Neuronal stem cell (in vitro differentiated cells): ENCODE data around the gene HGFAC.

Source experiments
- DNase-seq: peaks from one replicate; pipeline ENCODE4 v3.0.0-alpha.2; 2013; ENCODE audit warnings: low spot score
- H2AFZ ChIP-seq: one replicate; pipeline ENCODE4 v1.6.1; 2013; ENCODE audit warnings: mild to moderate bottlenecking, low read length, inconsistent platforms
- H2AK5ac ChIP-seq: 2 replicates; pipeline ENCODE4 v1.6.1; 2013; ENCODE audit warnings: low read depth, mild to moderate bottlenecking, inconsistent platforms, low read length, moderate library complexity, mixed read lengths
- H2BK120ac ChIP-seq: 2 replicates; pipeline ENCODE4 v1.6.1; 2013; ENCODE audit warnings: low read depth, mild to moderate bottlenecking, inconsistent platforms, low read length, moderate library complexity, mixed read lengths
- H2BK12ac ChIP-seq: one replicate; pipeline ENCODE4 v1.6.1; 2013; ENCODE audit warnings: low read length, inconsistent platforms
- H2BK15ac ChIP-seq: 2 replicates; pipeline ENCODE4 v1.6.1; 2013; ENCODE audit warnings: mild to moderate bottlenecking, low read length, inconsistent platforms, mixed read lengths
- H2BK5ac ChIP-seq: one replicate; pipeline ENCODE4 v1.6.1; 2013; ENCODE audit warnings: inconsistent platforms, mild to moderate bottlenecking, low read length, moderate library complexity
- H3K14ac ChIP-seq: one replicate; pipeline ENCODE4 v1.6.1; 2013; ENCODE audit warnings: low read length, inconsistent platforms
- H3K18ac ChIP-seq: 2 replicates; pipeline ENCODE4 v1.6.1; 2013; ENCODE audit warnings: low read length, inconsistent platforms
- H3K23ac ChIP-seq: 2 replicates; pipeline ENCODE4 v1.6.1; 2013; ENCODE audit warnings: low read depth, mild to moderate bottlenecking, mixed read lengths, low read length, inconsistent platforms; ENCODE audit not compliant: poor library complexity
- H3K27ac ChIP-seq: replicated peaks from 3 replicates; pipeline ENCODE4 v1.5.1; 2013; ENCODE audit warnings: low read length, inconsistent platforms
- H3K27me3 ChIP-seq, 3 experiments: 2 replicates each; pipeline ENCODE4 v1.6.1; 2013; ENCODE audit warnings: low read length in 3 of 3, mild to moderate bottlenecking in 2 of 3, inconsistent platforms in 1 of 3, low read depth in 1 of 3, mixed read lengths in 1 of 3, moderate library complexity in 1 of 3; ENCODE audit not compliant: control insufficient read depth in 3 of 3, insufficient read depth in 3 of 3
- H3K36me3 ChIP-seq, 2 donors: replicated peaks in 1 of 2; 2 replicates each; pipeline ENCODE4 v1.6.1; 2013; ENCODE audit warnings: low read length in 2 of 2; ENCODE audit not compliant: control insufficient read depth in 2 of 2, insufficient read depth in 2 of 2
- H3K4ac ChIP-seq: 2 replicates; pipeline ENCODE4 v1.6.1; 2013; ENCODE audit warnings: inconsistent platforms, mild to moderate bottlenecking, low read length, moderate library complexity
- H3K4me1 ChIP-seq, 2 donors: 1 replicate in 1 of 2; 2 replicates in 1 of 2; pipeline ENCODE4 v1.6.1; 2013; ENCODE audit warnings: low read length in 2 of 2, low read depth in 1 of 2; ENCODE audit not compliant: control insufficient read depth in 2 of 2, insufficient read depth in 1 of 2
- H3K4me2 ChIP-seq: one replicate; pipeline ENCODE4 v1.6.1; 2013; ENCODE audit warnings: mild to moderate bottlenecking, low read length, inconsistent platforms; ENCODE audit not compliant: insufficient read depth, poor library complexity, severe bottlenecking
- H3K4me3 ChIP-seq, 2 donors: 2 replicates each; pipeline ENCODE4 v1.5.1; 2013; ENCODE audit warnings: low read length in 2 of 2, mild to moderate bottlenecking in 2 of 2, inconsistent platforms in 1 of 2, moderate library complexity in 1 of 2
- H3K79me1 ChIP-seq: one replicate; pipeline ENCODE4 v1.6.1; 2013; ENCODE audit warnings: low read depth, mild to moderate bottlenecking, inconsistent platforms, low read length, moderate library complexity
- H3K9ac ChIP-seq: one replicate; pipeline ENCODE4 v1.6.1; 2013; ENCODE audit warnings: mild to moderate bottlenecking, low read depth, low read length, inconsistent platforms; ENCODE audit not compliant: poor library complexity
- H3K9me3 ChIP-seq, 2 donors: replicated peaks in 1 of 2; 2 replicates each; pipeline versions ENCODE3 to v1.6.1; 2013; ENCODE audit warnings: low read length in 2 of 2, mild to moderate bottlenecking in 2 of 2, inconsistent platforms in 1 of 2, low read depth in 1 of 2, mixed read lengths in 1 of 2, moderate library complexity in 1 of 2; ENCODE audit not compliant: control insufficient read depth in 2 of 2, insufficient read depth in 1 of 2
- H4K8ac ChIP-seq: one replicate; pipeline ENCODE4 v1.6.1; 2013; ENCODE audit warnings: low read depth, mild to moderate bottlenecking, inconsistent platforms, low read length, moderate library complexity
- H4K91ac ChIP-seq: one replicate; pipeline ENCODE4 v1.6.1; 2013; ENCODE audit warnings: low read length, low read depth, mild to moderate bottlenecking, inconsistent platforms; ENCODE audit not compliant: poor library complexity
- WGBS, 2 donors: extraction: QIAGEN DNeasy Blood & Tissue Kit; methylation state at CpG; one replicate each; pipeline ENCODE4 v1.1.7; 2013; ENCODE audit warnings: missing lambda C conversion rate in 2 of 2, mixed read lengths in 1 of 2; ENCODE audit not compliant: insufficient read length in 2 of 2, insufficient replicate concordance in 1 of 2; ENCODE audit errors: extremely low coverage in 2 of 2; 5-methylcytosine and 5-hydroxymethylcytosine counted together

Gene HGFAC

GRCh38 chr4:3417448-3417847 is 24.3 kb upstream of the HGFAC start:
- Histone ChIP-seq H2BK12ac (no peak overlapping the region), H3K14ac (no peak overlapping the region), H2BK15ac (no peak overlapping the region), H3K9ac (no peak overlapping the region), H3K4me3 (no peak overlapping the region), H3K9me3 (no peaks in the 10 kb centered on the region), H3K79me1 (peaks cover 1% of the 10 kb centered on the region), H3K4me2 (no peak overlapping the region), H2BK5ac (no peak overlapping the region), H2AK5ac (no peak overlapping the region), H3K27ac (no peak overlapping the region), H3K4ac (no peak overlapping the region), H3K27me3 (no peaks in the 10 kb centered on the region), H2BK120ac (no peak overlapping the region), H3K36me3 (peaks cover 18 to 61% of the 10 kb centered on the region in 2 donors), H4K91ac (no peak overlapping the region), H3K4me1 (peaks cover 0 to 9% of the 10 kb centered on the region in 2 donors), H4K8ac (no peak overlapping the region), H3K23ac (peak overlapping the region; percentile 56), H3K18ac (peak overlapping the region; percentile 48), H2AFZ (no peak overlapping the region)
- DNase-seq: no peak
- no CpG with 5 or more reads among the region's 21 CpGs for WGBS, 2 donors

- no peak for DNase-seq
- Histone ChIP-seq H3K14ac (no peak overlapping the region), H3K4me2 (no peak overlapping the region), H3K27me3 (no peaks in the 10 kb centered on the region), H3K4ac (no peak overlapping the region), H3K36me3 (peaks cover 20 to 68% of the 10 kb centered on the region in 2 donors), H3K18ac (no peak overlapping the region), H4K91ac (no peak overlapping the region), H3K23ac (no peak overlapping the region), H2BK5ac (no peak overlapping the region), H3K9ac (no peak overlapping the region), H3K27ac (no peak overlapping the region), H2BK15ac (no peak overlapping the region), H3K9me3 (no peaks in the 10 kb centered on the region), H3K4me1 (peaks cover 0 to 9% of the 10 kb centered on the region in 2 donors), H2BK120ac (no peak overlapping the region), H2BK12ac (no peak overlapping the region), H3K79me1 (peaks cover 1% of the 10 kb centered on the region), H2AK5ac (no peak overlapping the region), H4K8ac (no peak overlapping the region), H3K4me3 (no peak overlapping the region), H2AFZ (no peak overlapping the region)
- WGBS, 2 donors: no CpG with 5 or more reads among the region's 22 CpGs
These were observed 23.6 kb upstream of the HGFAC start for GRCh38 chr4:3418029-3418762.

GRCh38 chr4:3419836-3420605 is 21.7 kb upstream of the HGFAC start:
- H3K14ac ChIP-seq: no peak overlapping the region
- no peak overlapping the region for H2BK5ac ChIP-seq
- no peak for DNase-seq
- H3K27ac ChIP-seq: no peak overlapping the region
- H3K4ac ChIP-seq: no peak overlapping the region
- no peak overlapping the region for H2BK12ac ChIP-seq
- H3K4me2 ChIP-seq: no peak overlapping the region
- H2BK120ac ChIP-seq: no peak overlapping the region
- H3K36me3 ChIP-seq: peaks cover 29 to 85% of the 10 kb centered on the region in 2 donors
- H3K4me1 ChIP-seq: peaks cover 0 to 6% of the 10 kb centered on the region in 2 donors
- H4K91ac ChIP-seq: no peak overlapping the region
- no peak overlapping the region for H3K9ac ChIP-seq
- no peak overlapping the region for H2BK15ac ChIP-seq
- H3K9me3 ChIP-seq: no peaks in the 10 kb centered on the region
- no peak overlapping the region for H3K18ac ChIP-seq
- peaks cover 1% of the 10 kb centered on the region for H3K79me1 ChIP-seq
- no peak overlapping the region for H3K23ac ChIP-seq
- H3K4me3 ChIP-seq: no peak overlapping the region
- no peak overlapping the region for H2AK5ac ChIP-seq
- H2AFZ ChIP-seq: no peak overlapping the region
- H3K27me3 ChIP-seq: no peaks in the 10 kb centered on the region
- WGBS, 2 donors: no CpG with 5 or more reads among the region's 15 CpGs
- H4K8ac ChIP-seq: no peak overlapping the region

- Histone ChIP-seq H3K9ac (no peak overlapping the region), H2BK5ac (no peak overlapping the region), H4K8ac (no peak overlapping the region), H3K14ac (peak overlapping the region; percentile 67), H3K18ac (no peak overlapping the region), H2BK120ac (no peak overlapping the region), H4K91ac (no peak overlapping the region), H3K79me1 (peaks cover 1% of the 10 kb centered on the region), H3K4me2 (no peak overlapping the region), H2BK15ac (no peak overlapping the region), H2AK5ac (no peak overlapping the region), H3K36me3 (peaks cover 29 to 82% of the 10 kb centered on the region in 2 donors), H3K9me3 (no peaks in the 10 kb centered on the region), H3K4me1 (peaks cover 0 to 6% of the 10 kb centered on the region in 2 donors), H3K27ac (no peak overlapping the region), H3K23ac (no peak overlapping the region), H2AFZ (no peak overlapping the region), H3K27me3 (no peaks in the 10 kb centered on the region), H3K4me3 (no peak overlapping the region), H3K4ac (no peak overlapping the region), H2BK12ac (no peak overlapping the region)
- no peak for DNase-seq
- no CpG with 5 or more reads among the region's 12 CpGs for WGBS, 2 donors
These were observed 21.2 kb upstream of the HGFAC start for GRCh38 chr4:3420606-3420955.
